Spleen (tissue), 7 donors: ENCODE data around the gene TEPSIN.

ENCODE experiments used
- CTCF ChIP-seq, 11 experiments: fragments of 200-600 bp in 7 of 11; fragments of 450-650 bp in 4 of 11; sonication (generic) in 4 of 11; IDR thresholded peaks in 8 of 11; conservative IDR thresholded peaks in 3 of 11; 1 replicate in 7 of 11; 2 replicates in 4 of 11; pipeline versions ENCODE4 v1.4.0 to v1.8.0; 2016 to 2021; ENCODE audit warnings: antibody characterized with exemption in 11 of 11, inconsistent platforms in 4 of 11, mild to moderate bottlenecking in 1 of 11
- POLR2A ChIP-seq, 3 donors: fragments of 450-650 bp; IDR thresholded peaks; one replicate each; pipeline ENCODE4 v1.5.1; 2017; ENCODE audit warnings: antibody characterized with exemption in 3 of 3, mild to moderate bottlenecking in 1 of 3
- donor health status: DM: no; HTN: no; CAD: no; lungs with moderate emphysema.
- donor health status: DM: no; HTN: no; CAD: no.
- donor health status: DM: no; HTN: no; CAD: no.

GRCh38 chr17:81231121-81231645 lies 7.7 kb downstream of the TEPSIN start:
- TF ChIP-seq POLR2A (IDR thresholded peaks at IDR 0.05) (no peak), CTCF (IDR thresholded peaks at IDR 0.05 in 8 of 11, conservative IDR thresholded peaks at IDR 0.05 in 3 of 11) (no peak)
